IMR-90 (cell line): ENCODE measurements around the gene DSP. TPM values are rescaled to one million over a fixed set of nuclear protein-coding genes. Genes with fewer than 3 reads are reported as not detected.
A peak's percentile ranks its signal among the peaks of the same experiment; 100 is the strongest.

ENCODE experiments used
- ATAC-seq: fragments of 200-7000 bp; cut with Tn5 transposase; 2 replicates; pipeline ENCODE4 v1.9.1; 2020; ENCODE audit warnings: low read depth, mild to moderate bottlenecking, moderate library complexity
- BruUV-seq: library from RNA; stranded (reverse); fragments of 400-500 nt; replicated peaks from 2 replicates; lab custom pipeline; 2021; lab: Mats Ljungman, UMichigan
- CTCF ChIA-PET: fragments of 300-600 bp; formaldehyde crosslinking; extraction: SDS; loops from one replicate; lab custom pipeline; 2021; ENCODE audit warnings: antibody characterized with exemption; lab: Yijun Ruan, JAX
- POLR2A ChIA-PET: fragments of 300-600 bp; sonication (Branson Sonifier 250); formaldehyde crosslinking; loops from one replicate; lab custom pipeline; 2022; ENCODE audit warnings: antibody characterized with exemption; ENCODE audit not compliant: unreplicated experiment; lab: Charles Lee
- DNase-seq: peaks from one replicate; pipeline ENCODE4 v3.0.0; 2013
- H2AFZ ChIP-seq: replicated peaks from 2 replicates; pipeline ENCODE3; 2013; ENCODE audit warnings: low read length, mild to moderate bottlenecking; ENCODE audit not compliant: poor library complexity
- H2AK5ac ChIP-seq: 2 replicates; pipeline ENCODE4 v1.6.1; 2013; ENCODE audit warnings: low read depth, low read length, inconsistent platforms
- H2AK9ac ChIP-seq: replicated peaks from 2 replicates; pipeline ENCODE3; 2013; ENCODE audit warnings: mild to moderate bottlenecking, low read depth, low read length, moderate library complexity; ENCODE audit not compliant: poor library complexity
- H2BK120ac ChIP-seq: 2 replicates; pipeline ENCODE4 v1.6.1; 2013; ENCODE audit warnings: low read depth, low read length, inconsistent platforms
- H2BK15ac ChIP-seq: 3 replicates; pipeline ENCODE4 v1.6.1; 2013; ENCODE audit warnings: low read depth, low read length, inconsistent platforms
- H2BK20ac ChIP-seq: 2 replicates; pipeline ENCODE4 v1.6.1; 2013; ENCODE audit warnings: low read depth, mild to moderate bottlenecking, inconsistent platforms, low read length, moderate library complexity
- H2BK5ac ChIP-seq: 2 replicates; pipeline ENCODE4 v1.6.1; 2013; ENCODE audit warnings: mild to moderate bottlenecking, low read depth, low read length, inconsistent platforms; ENCODE audit not compliant: poor library complexity, severe bottlenecking
- H3K14ac ChIP-seq: replicated peaks from 2 replicates; pipeline ENCODE4 v1.6.1; 2013; ENCODE audit warnings: low read depth, low read length, inconsistent platforms
- H3K18ac ChIP-seq: 2 replicates; pipeline ENCODE4 v1.6.1; 2013; ENCODE audit warnings: low read depth, low read length, control low read depth
- H3K23ac ChIP-seq: 2 replicates; pipeline ENCODE4 v1.6.1; 2013; ENCODE audit warnings: low read depth, low read length, inconsistent platforms
- H3K27ac ChIP-seq: 2 replicates; pipeline ENCODE4 v1.5.1; 2013; ENCODE audit warnings: mild to moderate bottlenecking, control low read depth, low read length; ENCODE audit not compliant: insufficient read depth
- H3K27me3 ChIP-seq: 2 replicates; pipeline ENCODE4 v1.6.1; 2013; ENCODE audit warnings: low read length; ENCODE audit not compliant: control insufficient read depth, insufficient read depth
- H3K36me3 ChIP-seq: 2 replicates; pipeline ENCODE4 v1.6.1; 2013; ENCODE audit warnings: low read length, mixed read lengths; ENCODE audit not compliant: control insufficient read depth, insufficient read depth
- H3K4ac ChIP-seq: 2 replicates; pipeline ENCODE4 v1.6.1; 2013; ENCODE audit warnings: low read depth, low read length, inconsistent platforms
- H3K4me1 ChIP-seq: 2 replicates; pipeline ENCODE4 v1.6.1; 2013; ENCODE audit warnings: low read length, mixed read lengths; ENCODE audit not compliant: control insufficient read depth, insufficient read depth
- H3K4me2 ChIP-seq: 2 replicates; pipeline ENCODE4 v1.6.1; 2013; ENCODE audit warnings: low read depth, mild to moderate bottlenecking, control low read depth, low read length, moderate library complexity
- H3K4me3 ChIP-seq: 2 replicates; pipeline ENCODE4 v1.5.1; 2013; ENCODE audit warnings: low read depth, mild to moderate bottlenecking, control low read depth, low read length, moderate library complexity; ENCODE audit not compliant: insufficient read depth
- H3K56ac ChIP-seq: 2 replicates; pipeline ENCODE4 v1.6.1; 2013; ENCODE audit warnings: low read length, inconsistent platforms; ENCODE audit not compliant: insufficient read depth; ENCODE audit errors: extremely low read depth
- H3K79me1 ChIP-seq, 2 experiments: 2 replicates each; pipeline ENCODE4 v1.6.1; 2013; ENCODE audit warnings: low read length in 2 of 2, inconsistent platforms in 1 of 2, low read depth in 1 of 2
- H3K9ac ChIP-seq: 2 replicates; pipeline ENCODE4 v1.6.1; 2013; ENCODE audit warnings: low read depth, low read length, control low read depth
- H3K9me1 ChIP-seq: 2 replicates; pipeline ENCODE4 v1.6.1; 2013; ENCODE audit warnings: low read length, inconsistent platforms; ENCODE audit not compliant: insufficient read depth
- H3K9me3 ChIP-seq: 2 replicates; pipeline ENCODE4 v1.6.1; 2013; ENCODE audit warnings: low read length; ENCODE audit not compliant: control insufficient read depth, insufficient read depth
- H4K20me1 ChIP-seq: 2 replicates; pipeline ENCODE4 v1.6.1; 2013; ENCODE audit warnings: low read length, inconsistent platforms; ENCODE audit not compliant: insufficient read depth
- H4K5ac ChIP-seq: 2 replicates; pipeline ENCODE4 v1.6.1; 2013; ENCODE audit warnings: mild to moderate bottlenecking, low read depth, low read length, control low read depth
- H4K8ac ChIP-seq, 2 experiments: 2 replicates each; pipeline ENCODE4 v1.6.1; 2013; ENCODE audit warnings: low read depth in 2 of 2, low read length in 2 of 2, control low read depth in 1 of 2, inconsistent platforms in 1 of 2
- H4K91ac ChIP-seq: 2 replicates; pipeline ENCODE4 v1.6.1; 2013; ENCODE audit warnings: low read depth, low read length, inconsistent platforms; ENCODE audit not compliant: insufficient read depth
- BHLHE40 ChIP-seq: fragments of 150-350 bp; IDR thresholded peaks from 2 replicates; pipeline ENCODE4 v1.6.1; 2016; ENCODE audit warnings: mild to moderate bottlenecking, low read depth, low read length
- CEBPB ChIP-seq: IDR thresholded peaks from 2 replicates; pipeline ENCODE4 v1.6.1; 2012; ENCODE audit warnings: low read depth, low read length, improper control_type of control experiment
- WGBS, 2 experiments: methylation state at CpG; one replicate each; pipeline versions ENCODE4 v1.1.5 to v1.1.7; 2013; ENCODE audit warnings: missing lambda C conversion rate in 2 of 2; ENCODE audit not compliant: insufficient read length in 1 of 2; ENCODE audit errors: extremely low coverage in 2 of 2; 5-methylcytosine and 5-hydroxymethylcytosine counted together
- dilution Hi-C: fragments of 300-500 bp; cut with HindIII; formaldehyde crosslinking; loops from one replicate; pipeline ENCODE4 v1.14.3; 2018; ENCODE audit warnings: low sequenced_read_pairs; ENCODE audit not compliant: unreplicated experiment
- in situ Hi-C: fragments of 300-500 bp; cut with MboI; formaldehyde crosslinking; loops from 3 replicates; pipeline ENCODE4 v1.14.3; 2019; ENCODE audit warnings: low sequenced_read_pairs, inconsistent platforms, mixed read lengths
- intact Hi-C: fragments of 100-400 bp; cut with micrococcal nuclease; formaldehyde crosslinking; loops from 2 replicates; pipeline ENCODE4 v1.10.0; 2022
- polyA plus RNA-seq, 3 experiments: library from polyadenylated mRNA; depleted of rRNA; stranded (reverse); fragments of >200 nt; gene quantifications; 2 replicates each; pipeline ENCODE4 v1.2.3, GENCODE V29; 2012; ENCODE audit warnings: low replicate concordance in 1 of 3
- total RNA-seq: library from RNA; depleted of rRNA; stranded (reverse); fragments of >200 nt; gene quantifications from 2 replicates; pipeline ENCODE4 v1.2.3, GENCODE V29; 2012

Gene DSP
- total and polyA plus RNA-seq, 2 of the 4 experiments (the other 2 are of a cell fraction): 7.1 to 20.1 TPM

DNA sequence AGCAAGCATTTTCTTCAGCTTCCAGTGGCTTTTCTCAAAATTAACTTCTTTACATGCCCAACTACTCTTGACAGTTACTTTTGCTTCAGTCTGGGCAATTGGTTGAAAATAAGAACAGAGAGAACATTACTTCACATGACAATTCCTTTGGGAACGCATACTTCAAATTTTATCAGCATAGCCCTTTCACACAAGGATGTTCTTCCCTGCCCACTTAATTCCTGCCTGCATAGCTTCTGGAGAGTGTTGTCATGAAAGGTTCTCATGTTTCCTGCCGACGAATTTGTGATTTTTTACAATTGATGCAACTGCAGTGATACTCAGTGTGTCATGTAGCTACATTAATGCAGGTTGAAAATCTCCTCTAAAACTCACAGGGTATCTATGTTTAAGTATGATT lies 26.6 kb downstream of the DSP start:
- peak; percentile 46 for ATAC-seq
- H3K9me1 ChIP-seq: no peaks in the 10 kb centered on the region
- H3K9ac ChIP-seq: no peak overlapping the region
- no peaks in the 10 kb centered on the region for H3K4me1 ChIP-seq
- dilution Hi-C loops (no loop called here), in situ Hi-C loops (no loop called here), intact Hi-C loops (no loop called here)
- H4K91ac ChIP-seq: no peak overlapping the region
- H3K4ac ChIP-seq: no peak overlapping the region
- no peak overlapping the region for H2BK120ac ChIP-seq
- peak; percentile 58 for DNase-seq
- no peaks in the 10 kb centered on the region for H3K9me3 ChIP-seq
- peaks cover 8% of the 10 kb centered on the region; the same call in 1 of the 2 replicates for H3K36me3 ChIP-seq
- BruUV-seq: no TSS peak
- no peak overlapping the region for H3K23ac ChIP-seq
- H2BK20ac ChIP-seq: no peak overlapping the region
- H2AK9ac ChIP-seq: no peak overlapping the region
- no peak overlapping the region for H3K4me3 ChIP-seq
- H2BK15ac ChIP-seq: no peak overlapping the region
- H3K18ac ChIP-seq: no peak overlapping the region
- no peaks in the 10 kb centered on the region for H4K20me1 ChIP-seq
- 0 out of 2 replicates have a peak, but pooled peaks have one; percentile 1 for TF ChIP-seq CEBPB
- no peak for TF ChIP-seq BHLHE40
- no peak overlapping the region for H3K56ac ChIP-seq
- H3K79me1 ChIP-seq: no peaks in the 10 kb centered on the region; a peak in 1 of 4 replicates
- no peaks in the 10 kb centered on the region for H3K27me3 ChIP-seq
- H2BK5ac ChIP-seq: no peak overlapping the region
- no CpG with 5 or more reads among the region's 3 CpGs for WGBS, 2 experiments
- CTCF ChIA-PET: interaction anchor here (0.7 to 0.9 kb wide), 2 partner anchors 11 to 126 kb away, joined by 3 read pairs; no protein-coding TSS in a partner anchor
- POLR2A ChIA-PET: no interaction called here
- H4K8ac ChIP-seq: no peak overlapping the region
- no peak overlapping the region for H2AFZ ChIP-seq
- H2AK5ac ChIP-seq: no peak overlapping the region
- H3K4me2 ChIP-seq: no peak overlapping the region
- H3K14ac ChIP-seq: no peak overlapping the region
- H3K27ac ChIP-seq: no peak overlapping the region
- no peak overlapping the region for H4K5ac ChIP-seq
